ENCODE measurements around the gene VAV2.

The VAV2 gene

GRCh38 chr9:133997584-133997983 is 5.5 kb upstream of the VAV2 start:
- ATAC-seq: no peak
- TF ChIP-seq GLIS3 (CRISPR knock-in tag; IDR thresholded peaks at IDR 0.05): no peak
- TF ChIP-seq ZNF565 (CRISPR knock-in tag; conservative IDR thresholded peaks at IDR 0.05; ENCODE audit: low read depth): no peak
- no peak for TF ChIP-seq TOX (CRISPR knock-in tag; IDR thresholded peaks at IDR 0.05; ENCODE audit: borderline replicate concordance)
- TF ChIP-seq TCF4 (CRISPR knock-in tag; IDR thresholded peaks at IDR 0.05; ENCODE audit: borderline replicate concordance): no peak
- no peak for TF ChIP-seq OSR1 (CRISPR knock-in tag; IDR thresholded peaks at IDR 0.05)
- TF ChIP-seq ZNF8 (CRISPR knock-in tag; IDR thresholded peaks at IDR 0.05): no peak
- no peak for TF ChIP-seq SNAI2 (CRISPR knock-in tag; IDR thresholded peaks at IDR 0.05)

GRCh38 chr9:133996531-133997520 is 4.7 kb upstream of the VAV2 start:
- no peak for ATAC-seq

GRCh38 chr9:133995012-133995896 is 3.1 kb upstream of the VAV2 start:
- ATAC-seq: no peak
- TF ChIP-seq OSR1 (CRISPR knock-in tag; IDR thresholded peaks at IDR 0.05) (no peak), PPARA (CRISPR knock-in tag; IDR thresholded peaks at IDR 0.05; ENCODE audit: borderline replicate concordance) (no peak), GLIS3 (CRISPR knock-in tag; IDR thresholded peaks at IDR 0.05) (no peak), ZFP3 (CRISPR knock-in tag; IDR thresholded peaks at IDR 0.05) (no peak), SNAI2 (CRISPR knock-in tag; IDR thresholded peaks at IDR 0.05) (no peak), ARNTL (CRISPR knock-in tag; IDR thresholded peaks at IDR 0.05; ENCODE audit: borderline replicate concordance, low read depth) (no peak), ZFP30 (CRISPR knock-in tag; IDR thresholded peaks at IDR 0.05) (no peak), TSHZ2 (CRISPR knock-in tag; IDR thresholded peaks at IDR 0.05) (no peak), ESRRG (CRISPR knock-in tag; IDR thresholded peaks at IDR 0.05) (no peak), TCF4 (CRISPR knock-in tag; IDR thresholded peaks at IDR 0.05; ENCODE audit: borderline replicate concordance) (no peak), CSRNP3 (CRISPR knock-in tag; IDR thresholded peaks at IDR 0.05) (no peak), ZNF565 (CRISPR knock-in tag; conservative IDR thresholded peaks at IDR 0.05; ENCODE audit: low read depth) (no peak)

More at GRCh38 chr9:133996531-133997520, 4.7 kb upstream of the VAV2 start:
- TF ChIP-seq CSRNP3 (CRISPR knock-in tag; IDR thresholded peaks at IDR 0.05) (no peak), ZFP30 (CRISPR knock-in tag; IDR thresholded peaks at IDR 0.05) (no peak), TSHZ2 (CRISPR knock-in tag; IDR thresholded peaks at IDR 0.05) (no peak), ZNF565 (CRISPR knock-in tag; conservative IDR thresholded peaks at IDR 0.05; ENCODE audit: low read depth) (no peak), ZNF8 (CRISPR knock-in tag; IDR thresholded peaks at IDR 0.05) (no peak), ISL1 (CRISPR knock-in tag; IDR thresholded peaks at IDR 0.05) (no peak), TOX (CRISPR knock-in tag; IDR thresholded peaks at IDR 0.05; ENCODE audit: borderline replicate concordance) (no peak), TCF4 (CRISPR knock-in tag; IDR thresholded peaks at IDR 0.05; ENCODE audit: borderline replicate concordance) (no peak)
